CD14-positive monocyte (primary cell): Measurements from ENCODE around the gene KAT6B. TPM values are rescaled to one million over a fixed set of nuclear protein-coding genes. Genes with fewer than 3 reads are reported as not detected.
A peak's percentile ranks its signal among the peaks of the same experiment; 100 is the strongest.

Experiments used
- DNase-seq, 3 donors: peaks; one replicate each; pipeline ENCODE4 v3.0.0-alpha.2; 2011 to 2022
- H2AFZ ChIP-seq: 2 replicates; pipeline ENCODE4 v1.6.0; 2012; ENCODE audit warnings: mild to moderate bottlenecking, low read depth, low read length, inconsistent platforms; ENCODE audit not compliant: insufficient read depth, poor library complexity, severe bottlenecking
- H3K27ac ChIP-seq, 2 donors: 1 replicate in 1 of 2; 2 replicates in 1 of 2; pipeline ENCODE4 v1.5.1; 2012 to 2013; ENCODE audit warnings: low read length in 2 of 2, control low read depth in 1 of 2, inconsistent platforms in 1 of 2, low read depth in 1 of 2, mild to moderate bottlenecking in 1 of 2
- H3K27me3 ChIP-seq, 2 donors: one replicate each; pipeline versions ENCODE4 v1.6.0 to v1.6.1; 2011 to 2013; ENCODE audit warnings: low read length in 2 of 2; ENCODE audit not compliant: control insufficient read depth in 2 of 2, insufficient read depth in 2 of 2
- H3K36me3 ChIP-seq, 2 donors: replicated peaks in 1 of 2; 1 replicate in 1 of 2; 2 replicates in 1 of 2; pipeline versions ENCODE4 v1.5.1 to v1.6.1; 2012 to 2013; ENCODE audit warnings: low read length in 2 of 2, control low read depth in 1 of 2, inconsistent platforms in 1 of 2, mild to moderate bottlenecking in 1 of 2; ENCODE audit not compliant: insufficient read depth in 2 of 2, control insufficient read depth in 1 of 2
- H3K4me1 ChIP-seq, 2 donors: 1 replicate in 1 of 2; 2 replicates in 1 of 2; pipeline versions ENCODE4 v1.5.1 to v1.6.1; 2012 to 2013; ENCODE audit warnings: low read length in 2 of 2, control low read depth in 1 of 2, inconsistent platforms in 1 of 2, mild to moderate bottlenecking in 1 of 2, moderate library complexity in 1 of 2; ENCODE audit not compliant: insufficient read depth in 2 of 2, control insufficient read depth in 1 of 2
- H3K4me2 ChIP-seq: replicated peaks from 2 replicates; pipeline ENCODE3; 2012; ENCODE audit warnings: low read length, moderate library complexity, mild to moderate bottlenecking; ENCODE audit not compliant: poor library complexity, severe bottlenecking; ENCODE audit errors: extremely low read depth
- H3K4me3 ChIP-seq, 3 experiments: fragments of 200-600 bp in 1 of 3; sonication (generic) in 1 of 3; replicated peaks in 1 of 3; 1 replicate in 2 of 3; 2 replicates in 1 of 3; pipeline ENCODE4 v1.5.1; 2011 to 2013; ENCODE audit warnings: low read length in 3 of 3, mild to moderate bottlenecking in 3 of 3, control low read depth in 2 of 3, low read depth in 2 of 3, inconsistent platforms in 1 of 3, moderate library complexity in 1 of 3
- H3K79me2 ChIP-seq: 2 replicates; pipeline ENCODE4 v1.6.0; 2012; ENCODE audit warnings: mild to moderate bottlenecking, control low read depth, inconsistent platforms, low read length, moderate library complexity; ENCODE audit not compliant: insufficient read depth
- H3K9ac ChIP-seq: 2 replicates; pipeline ENCODE4 v1.6.0; 2017; ENCODE audit warnings: low read length, mild to moderate bottlenecking; ENCODE audit not compliant: insufficient read depth, poor library complexity, severe bottlenecking
- H3K9me3 ChIP-seq, 2 donors: replicated peaks in 1 of 2; 1 replicate in 1 of 2; 2 replicates in 1 of 2; pipeline versions ENCODE4 v1.5.1 to v1.6.1; 2012 to 2013; ENCODE audit warnings: low read length in 2 of 2, control low read depth in 1 of 2; ENCODE audit not compliant: control insufficient read depth in 1 of 2, insufficient read depth in 1 of 2
- H4K20me1 ChIP-seq: 2 replicates; pipeline ENCODE4 v1.6.0; 2012; ENCODE audit warnings: mild to moderate bottlenecking, low read length, control low read depth, moderate library complexity; ENCODE audit not compliant: insufficient read depth
- H3K27ac Mint-ChIP-seq, 7 donors: one replicate each; pipeline ENCODE4 v1.8.0; 2020; ENCODE audit warnings: mild to moderate bottlenecking in 7 of 7, mixed read lengths in 7 of 7, moderate library complexity in 6 of 7, inconsistent platforms in 2 of 7
- H3K27me3 Mint-ChIP-seq, 3 donors: one replicate each; pipeline ENCODE4 v1.8.0; 2021 to 2022; ENCODE audit warnings: low read depth in 3 of 3, mild to moderate bottlenecking in 3 of 3, mixed read lengths in 3 of 3, moderate library complexity in 3 of 3, inconsistent platforms in 1 of 3
- H3K36me3 Mint-ChIP-seq, 2 donors: one replicate each; pipeline ENCODE4 v1.8.0; 2020; ENCODE audit warnings: mixed read lengths in 2 of 2, inconsistent platforms in 1 of 2, mild to moderate bottlenecking in 1 of 2
- H3K4me1 Mint-ChIP-seq: one replicate; pipeline ENCODE4 v1.8.0; 2020; ENCODE audit warnings: mild to moderate bottlenecking, mixed read lengths
- H3K4me3 Mint-ChIP-seq, 2 donors: one replicate each; pipeline ENCODE4 v1.8.0; 2020; ENCODE audit warnings: mild to moderate bottlenecking in 2 of 2, mixed read lengths in 2 of 2, moderate library complexity in 1 of 2
- H3K9me3 Mint-ChIP-seq, 7 donors: one replicate each; pipeline ENCODE4 v1.8.0; 2020 to 2022; ENCODE audit warnings: mixed read lengths in 7 of 7, mild to moderate bottlenecking in 6 of 7, moderate library complexity in 6 of 7, inconsistent platforms in 2 of 7
- CTCF ChIP-seq: fragments of 200-600 bp; IDR thresholded peaks from one replicate; pipeline ENCODE4 v1.8.0; 2022; ENCODE audit warnings: antibody characterized with exemption, mild to moderate bottlenecking
- WGBS: methylation state at CpG from one replicate; pipeline ENCODE4 v1.1.5; 2013; ENCODE audit warnings: missing lambda C conversion rate; ENCODE audit not compliant: insufficient coverage; 5-methylcytosine and 5-hydroxymethylcytosine counted together
- intact Hi-C, 2 donors: fragments of 100-400 bp; cut with micrococcal nuclease; formaldehyde crosslinking; loops; one replicate each; pipeline versions ENCODE4 v1.15.0 to v1.15.1; 2023
- polyA plus RNA-seq, 3 donors: library from polyadenylated mRNA; depleted of rRNA in 1 of 3; unstranded in 2 of 3; stranded (reverse) in 1 of 3; fragments of 300-500 nt in 2 of 3; fragments of >200 nt in 1 of 3; fragmentation: Illumina TruSeq in 2 of 3; gene quantifications; 1 replicate in 2 of 3; 2 replicates in 1 of 3; pipeline ENCODE4 v1.2.3, GENCODE V29; 2012 to 2021

Gene KAT6B
- polyA plus RNA-seq, 3 donors = 3.3 to 6.4 (median 6.2) TPM

- H3K36me3 Mint-ChIP-seq = peaks cover 0 to 6% of the 10 kb centered on the region in 2 donors
- TF ChIP-seq CTCF = no peak
- Histone ChIP-seq H3K4me3 (no peak overlapping the region), H2AFZ (no peak overlapping the region), H3K4me2 (no peak overlapping the region), H4K20me1 (no peaks in the 10 kb centered on the region), H3K9me3 (no peaks in the 10 kb centered on the region), H3K79me2 (peaks cover 32% of the 10 kb centered on the region), H3K4me1 (peaks cover 9 to 11% of the 10 kb centered on the region in 2 donors), H3K27ac (no peak overlapping the region), H3K27me3 (no peaks in the 10 kb centered on the region), H3K9ac (no peak overlapping the region), H3K36me3 (no peaks in the 10 kb centered on the region)
- intact Hi-C loops = no loop called here
- H3K4me3 Mint-ChIP-seq = no peak overlapping the region
- no peak for DNase-seq
- peak overlapping the region in 3 of 7 donors; percentile 49 to 75 (median 51) for H3K27ac Mint-ChIP-seq
- no peaks in the 10 kb centered on the region for H3K27me3 Mint-ChIP-seq
- H3K4me1 Mint-ChIP-seq = peaks cover 23% of the 10 kb centered on the region
- H3K9me3 Mint-ChIP-seq = no peaks in the 10 kb centered on the region
- WGBS = 67% methylated on average over 2 of the region's 5 CpGs
Measured at GRCh38 chr10:74900297-74900696, 73.9 kb downstream of the KAT6B start.

DNA sequence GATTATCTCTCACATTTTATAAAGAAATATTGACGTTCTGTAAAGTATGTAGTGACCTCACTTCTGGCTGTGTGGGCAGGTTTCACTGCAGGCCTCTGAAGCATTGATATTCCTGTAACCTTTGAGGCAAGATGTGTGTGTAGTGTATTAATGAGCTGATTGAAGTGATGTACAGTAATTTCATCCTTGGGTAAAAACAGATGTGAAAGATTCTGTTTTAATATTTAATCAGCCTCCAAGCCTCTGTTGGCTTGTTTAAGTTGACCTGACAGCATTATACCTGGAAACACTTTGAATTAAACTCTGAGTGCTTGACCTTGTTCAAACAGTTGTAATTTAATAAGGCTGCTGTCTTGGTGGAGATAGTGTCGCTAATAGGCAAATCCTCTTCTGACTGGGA is 74.9 kb downstream of the KAT6B start:
- Histone ChIP-seq H3K9me3 (no peaks in the 10 kb centered on the region), H3K4me1 (peaks cover 9 to 11% of the 10 kb centered on the region in 2 donors), H2AFZ (no peak overlapping the region), H3K36me3 (no peaks in the 10 kb centered on the region), H3K27me3 (no peaks in the 10 kb centered on the region), H3K9ac (no peak overlapping the region), H3K4me2 (no peak overlapping the region), H3K27ac (no peak overlapping the region), H3K4me3 (no peak overlapping the region), H3K79me2 (peaks cover 35% of the 10 kb centered on the region), H4K20me1 (no peaks in the 10 kb centered on the region)
- Mint-ChIP-seq H3K4me3 (no peak overlapping the region), H3K27me3 (no peaks in the 10 kb centered on the region), H3K9me3 (no peaks in the 10 kb centered on the region), H3K36me3 (peaks cover 0 to 2% of the 10 kb centered on the region in 2 donors), H3K4me1 (peaks cover 23% of the 10 kb centered on the region), H3K27ac (no peak overlapping the region)
- TF ChIP-seq CTCF = no peak
- no peak for DNase-seq
- intact Hi-C loops = no loop called here
- WGBS = no CpG with 5 or more reads among the region's 2 CpGs
